ENCODE measurements around the gene EBI3. TPM values are rescaled to one million over a fixed set of nuclear protein-coding genes. Genes with fewer than 3 reads are reported as not detected.

EBI3 gene
- total RNA-seq, 2 experiments from 2014 or later: not detected

GRCh38 chr19:4232614-4233281 is 3.4 kb downstream of the EBI3 start:
- no TSS peak for BruUV-seq (replicated peaks)
- Histone ChIP-seq H3K27ac (ENCODE audit: low read depth, low read length, poor library complexity, severe bottlenecking) (no peak overlapping the region), H3K4me3 (ENCODE audit: low read depth, low read length, poor library complexity, severe bottlenecking) (no peak overlapping the region), H3K79me2 (ENCODE audit: insufficient read depth, low read depth, low read length) (no peaks in the 10 kb centered on the region), H3K9me2 (ENCODE audit: insufficient read depth, low read length) (no peaks in the 10 kb centered on the region), H3K36me3 (ENCODE audit: insufficient read depth, low read length) (no peaks in the 10 kb centered on the region), H3K9me3 (ENCODE audit: low read length) (no peaks in the 10 kb centered on the region), H4K20me1 (ENCODE audit: insufficient read depth, low read length) (no peaks in the 10 kb centered on the region), H3K4me1 (ENCODE audit: insufficient read depth, low read length, poor library complexity, severe bottlenecking) (no peaks in the 10 kb centered on the region), H3K4me2 (ENCODE audit: low read length) (no peak overlapping the region), H2AFZ (ENCODE audit: low read length) (no peak overlapping the region)
- POLR2A ChIA-PET: no interaction called here
- CTCF ChIA-PET (ENCODE audit: unreplicated experiment): no interaction called here
- no peak for DNase-seq (ENCODE audit: low spot score)
- TF ChIP-seq CTCF (conservative IDR thresholded peaks at IDR 0.05; ENCODE audit: low read length) (no peak), EZH2phosphoT487 (IDR thresholded peaks at IDR 0.05; ENCODE audit: borderline replicate concordance, low read depth, low read length) (no peak)
- intact Hi-C loops (cut with micrococcal nuclease; ENCODE audit: unreplicated experiment): no loop called here

GRCh38 chr19:4233282-4233853 is 4.0 kb downstream of the EBI3 start:
- no peak overlapping the region for H3K4me3 ChIP-seq (ENCODE audit: low read depth, low read length, poor library complexity, severe bottlenecking)
- no peak overlapping the region for H2AFZ ChIP-seq (ENCODE audit: low read length)
- no peak overlapping the region for H3K4me2 ChIP-seq (ENCODE audit: low read length)
- no peak overlapping the region for H3K27ac ChIP-seq (ENCODE audit: low read depth, low read length, poor library complexity, severe bottlenecking)
- DNase-seq (ENCODE audit: low spot score): peak; percentile 56
- ChIA-PET POLR2A (no interaction called here), CTCF (ENCODE audit: unreplicated experiment) (no interaction called here)
- no peaks in the 10 kb centered on the region for H3K9me2 ChIP-seq (ENCODE audit: insufficient read depth, low read length)
- no peaks in the 10 kb centered on the region for H3K9me3 ChIP-seq (ENCODE audit: low read length)
- no peaks in the 10 kb centered on the region for H3K4me1 ChIP-seq (ENCODE audit: insufficient read depth, low read length, poor library complexity, severe bottlenecking)
- H4K20me1 ChIP-seq (ENCODE audit: insufficient read depth, low read length): no peaks in the 10 kb centered on the region
- TF ChIP-seq CTCF (conservative IDR thresholded peaks at IDR 0.05; ENCODE audit: low read length) (peak; percentile 90), EZH2phosphoT487 (IDR thresholded peaks at IDR 0.05; ENCODE audit: borderline replicate concordance, low read depth, low read length) (no peak)
- intact Hi-C loops (cut with micrococcal nuclease; ENCODE audit: unreplicated experiment): no loop called here
- H3K79me2 ChIP-seq (ENCODE audit: insufficient read depth, low read depth, low read length): no peaks in the 10 kb centered on the region
- H3K36me3 ChIP-seq (ENCODE audit: insufficient read depth, low read length): no peaks in the 10 kb centered on the region
- BruUV-seq (replicated peaks): no TSS peak

GRCh38 chr19:4234142-4234861 is 5.0 kb downstream of the EBI3 start:
- CTCF ChIA-PET (ENCODE audit: unreplicated experiment): no interaction called here
- no peak overlapping the region for H3K27ac ChIP-seq (ENCODE audit: low read depth, low read length, poor library complexity, severe bottlenecking)
- intact Hi-C loops (cut with micrococcal nuclease; ENCODE audit: unreplicated experiment): no loop called here
- H3K9me2 ChIP-seq (ENCODE audit: insufficient read depth, low read length): no peaks in the 10 kb centered on the region
- no peaks in the 10 kb centered on the region for H3K79me2 ChIP-seq (ENCODE audit: insufficient read depth, low read depth, low read length)
- DNase-seq (ENCODE audit: low spot score): no peak
- BruUV-seq (replicated peaks): no TSS peak
- no peak overlapping the region for H3K4me2 ChIP-seq (ENCODE audit: low read length)
- no peaks in the 10 kb centered on the region for H3K4me1 ChIP-seq (ENCODE audit: insufficient read depth, low read length, poor library complexity, severe bottlenecking)
- no peaks in the 10 kb centered on the region for H3K9me3 ChIP-seq (ENCODE audit: low read length)
- POLR2A ChIA-PET: no interaction called here
- no peak for TF ChIP-seq EZH2phosphoT487 (IDR thresholded peaks at IDR 0.05; ENCODE audit: borderline replicate concordance, low read depth, low read length)
- TF ChIP-seq CTCF (conservative IDR thresholded peaks at IDR 0.05; ENCODE audit: low read length): no peak
- no peaks in the 10 kb centered on the region for H3K36me3 ChIP-seq (ENCODE audit: insufficient read depth, low read length)
- H3K4me3 ChIP-seq (ENCODE audit: low read depth, low read length, poor library complexity, severe bottlenecking): no peak overlapping the region
- no peaks in the 10 kb centered on the region for H4K20me1 ChIP-seq (ENCODE audit: insufficient read depth, low read length)
- H2AFZ ChIP-seq (ENCODE audit: low read length): no peak overlapping the region

All from OCI-LY7 (cell line).